WI38 (cell line): ENCODE data around the gene CCL26.
A peak's percentile ranks its signal among the peaks of the same experiment; 100 is the strongest.
"Not testable (repeated sequence)": the region's sequence is repeated elsewhere in the genome, so short reads cannot be mapped to it uniquely, and the experiment has no call there.

Experiments used
- H3K4me3 ChIP-seq: 2 replicates; pipeline ENCODE4 v1.5.1; 2011; ENCODE audit warnings: low read depth, mild to moderate bottlenecking, control low read depth, low read length
- TF ChIP-seq, protein P1 (sequence below): IDR thresholded peaks from 2 replicates; pipeline ENCODE4 v1.5.1; 2012; ENCODE audit warnings: low read depth, mild to moderate bottlenecking, control low read depth, low read length

Gene CCL26

DNA sequence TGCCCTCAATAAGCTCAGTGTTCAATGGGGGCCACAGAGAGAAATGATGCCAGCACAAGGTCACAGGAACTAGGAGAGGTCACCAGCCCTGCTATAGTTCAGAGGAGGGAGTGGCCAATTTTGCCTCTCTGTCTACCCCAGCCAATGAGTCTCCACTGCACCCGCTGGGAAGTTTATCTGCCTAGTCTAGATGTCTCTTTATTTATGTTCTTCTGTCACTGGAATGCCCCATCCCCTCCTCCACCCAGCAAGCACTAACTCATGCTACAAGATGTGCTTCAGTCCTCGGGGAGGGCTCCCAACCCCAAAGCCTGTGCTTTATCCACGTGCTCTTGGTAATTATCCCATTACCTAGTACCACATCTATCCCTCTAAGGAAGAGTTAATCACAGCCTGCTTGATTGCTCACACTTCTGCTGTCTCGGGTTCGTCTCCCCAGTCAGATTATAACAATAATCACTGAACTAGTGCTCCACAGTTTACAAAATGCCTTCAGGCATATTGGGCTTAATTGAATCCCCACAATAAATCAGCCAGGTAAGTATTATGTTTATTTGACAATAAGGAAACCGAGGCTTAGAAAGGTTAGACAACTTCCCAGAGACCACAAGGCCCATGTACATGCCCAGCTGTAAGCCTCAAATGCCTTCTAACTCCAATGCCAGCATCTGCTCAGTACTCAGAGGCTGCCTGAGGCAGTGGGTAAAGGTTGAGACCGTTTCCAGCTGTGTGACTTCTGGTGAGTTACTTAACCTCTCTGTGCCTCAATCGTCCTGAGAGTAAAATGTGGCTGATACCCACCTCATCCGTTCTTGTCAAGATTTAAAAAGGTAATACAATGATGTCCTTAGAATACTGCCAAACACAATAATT is 37.2 kb downstream of the CCL26 start:
- TF ChIP-seq, protein P1, sequence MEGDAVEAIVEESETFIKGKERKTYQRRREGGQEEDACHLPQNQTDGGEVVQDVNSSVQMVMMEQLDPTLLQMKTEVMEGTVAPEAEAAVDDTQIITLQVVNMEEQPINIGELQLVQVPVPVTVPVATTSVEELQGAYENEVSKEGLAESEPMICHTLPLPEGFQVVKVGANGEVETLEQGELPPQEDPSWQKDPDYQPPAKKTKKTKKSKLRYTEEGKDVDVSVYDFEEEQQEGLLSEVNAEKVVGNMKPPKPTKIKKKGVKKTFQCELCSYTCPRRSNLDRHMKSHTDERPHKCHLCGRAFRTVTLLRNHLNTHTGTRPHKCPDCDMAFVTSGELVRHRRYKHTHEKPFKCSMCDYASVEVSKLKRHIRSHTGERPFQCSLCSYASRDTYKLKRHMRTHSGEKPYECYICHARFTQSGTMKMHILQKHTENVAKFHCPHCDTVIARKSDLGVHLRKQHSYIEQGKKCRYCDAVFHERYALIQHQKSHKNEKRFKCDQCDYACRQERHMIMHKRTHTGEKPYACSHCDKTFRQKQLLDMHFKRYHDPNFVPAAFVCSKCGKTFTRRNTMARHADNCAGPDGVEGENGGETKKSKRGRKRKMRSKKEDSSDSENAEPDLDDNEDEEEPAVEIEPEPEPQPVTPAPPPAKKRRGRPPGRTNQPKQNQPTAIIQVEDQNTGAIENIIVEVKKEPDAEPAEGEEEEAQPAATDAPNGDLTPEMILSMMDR: no peak
- no peak overlapping the region for H3K4me3 ChIP-seq

DNA sequence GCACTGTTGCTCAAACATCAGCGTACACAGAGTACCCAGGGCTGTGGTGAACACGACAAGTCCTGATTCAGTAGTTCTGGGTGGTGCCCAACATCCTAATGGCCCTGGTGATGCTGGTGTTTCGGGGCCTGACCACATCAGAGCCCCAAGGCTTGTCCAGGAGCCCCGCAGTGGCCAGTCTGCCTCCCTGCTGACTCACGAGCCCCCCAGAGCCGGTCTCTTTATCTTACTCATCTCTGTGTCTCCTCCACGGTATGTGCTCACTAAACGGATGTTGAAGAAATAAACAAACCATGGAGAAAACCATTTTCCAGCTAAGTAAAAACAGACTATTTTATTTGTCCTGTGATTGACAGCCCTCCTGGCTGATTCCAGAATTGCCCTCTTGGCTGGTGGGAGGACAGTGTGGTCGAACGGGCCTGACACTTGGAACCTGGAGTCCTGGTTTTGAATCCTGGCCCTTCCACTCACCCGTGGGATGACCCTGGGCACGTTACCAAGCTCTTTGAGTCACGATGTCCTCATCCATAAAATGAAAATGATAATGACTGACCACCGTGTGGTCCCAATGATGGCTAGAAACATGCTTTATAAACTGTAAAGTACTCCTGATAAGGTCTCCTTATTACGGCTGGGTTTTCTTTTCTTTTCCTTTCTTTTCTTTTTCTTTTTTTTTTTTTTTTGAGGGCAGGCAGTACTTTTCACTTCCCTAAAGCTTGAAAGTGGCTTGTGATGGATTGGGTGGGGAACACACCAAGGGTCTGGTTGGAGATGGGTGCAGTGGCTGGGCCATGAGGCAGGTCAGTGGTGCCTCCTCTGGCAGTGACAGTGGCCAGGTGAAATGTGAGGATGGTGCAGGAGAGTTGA is 39.0 kb downstream of the CCL26 start:
- TF ChIP-seq, protein P1: no peak
- H3K4me3 ChIP-seq: peak overlapping the region; percentile 34

DNA sequence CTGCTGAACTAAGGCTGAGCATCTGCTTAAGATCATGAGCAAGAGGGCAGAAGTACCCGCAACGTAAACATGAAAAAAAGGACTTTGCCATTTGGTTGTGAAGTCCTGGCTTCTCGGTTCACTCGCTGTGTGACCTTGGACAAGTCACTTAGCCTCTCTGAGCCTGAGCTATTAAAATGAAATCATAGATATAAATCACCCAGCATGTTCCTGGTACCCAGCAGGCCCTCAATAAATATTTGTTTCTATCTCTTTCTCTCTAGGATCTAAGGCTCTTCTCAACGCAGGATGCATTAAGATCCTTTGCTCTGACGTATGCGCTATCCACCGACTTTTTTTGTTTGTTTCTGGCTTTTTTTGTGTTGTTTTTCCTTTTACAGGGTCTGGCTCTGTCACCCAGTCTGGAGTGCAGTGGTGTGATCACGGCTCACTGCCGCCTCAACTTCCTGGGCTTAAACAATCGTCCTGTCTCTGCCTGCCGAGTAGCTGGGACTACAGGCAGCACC is 39.9 kb downstream of the CCL26 start:
- TF ChIP-seq, protein P1: no peak
- H3K4me3 ChIP-seq: no peak overlapping the region

DNA sequence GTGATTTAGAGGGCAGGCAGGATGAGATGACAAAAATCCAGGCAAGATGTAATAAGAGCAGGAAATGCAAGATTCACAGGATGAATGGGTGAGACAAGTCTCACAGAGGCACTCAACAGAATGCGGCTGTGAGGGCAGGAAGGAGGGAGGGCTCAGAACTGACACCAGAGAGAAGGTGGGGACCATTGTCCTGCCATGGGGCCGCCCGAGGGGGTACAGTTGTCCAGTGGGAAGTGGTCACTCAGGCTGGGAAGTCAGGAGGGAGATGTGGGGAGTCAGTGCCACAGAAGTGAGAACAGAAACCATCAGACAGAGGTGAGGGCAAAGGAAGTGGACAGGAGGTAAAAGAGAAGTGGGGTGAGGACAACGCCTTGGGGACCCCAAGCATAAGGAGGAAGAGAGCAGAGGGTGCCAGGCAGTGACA is 42.1 kb downstream of the CCL26 start:
- TF ChIP-seq, protein P1: no peak
- no peak overlapping the region for H3K4me3 ChIP-seq

DNA sequence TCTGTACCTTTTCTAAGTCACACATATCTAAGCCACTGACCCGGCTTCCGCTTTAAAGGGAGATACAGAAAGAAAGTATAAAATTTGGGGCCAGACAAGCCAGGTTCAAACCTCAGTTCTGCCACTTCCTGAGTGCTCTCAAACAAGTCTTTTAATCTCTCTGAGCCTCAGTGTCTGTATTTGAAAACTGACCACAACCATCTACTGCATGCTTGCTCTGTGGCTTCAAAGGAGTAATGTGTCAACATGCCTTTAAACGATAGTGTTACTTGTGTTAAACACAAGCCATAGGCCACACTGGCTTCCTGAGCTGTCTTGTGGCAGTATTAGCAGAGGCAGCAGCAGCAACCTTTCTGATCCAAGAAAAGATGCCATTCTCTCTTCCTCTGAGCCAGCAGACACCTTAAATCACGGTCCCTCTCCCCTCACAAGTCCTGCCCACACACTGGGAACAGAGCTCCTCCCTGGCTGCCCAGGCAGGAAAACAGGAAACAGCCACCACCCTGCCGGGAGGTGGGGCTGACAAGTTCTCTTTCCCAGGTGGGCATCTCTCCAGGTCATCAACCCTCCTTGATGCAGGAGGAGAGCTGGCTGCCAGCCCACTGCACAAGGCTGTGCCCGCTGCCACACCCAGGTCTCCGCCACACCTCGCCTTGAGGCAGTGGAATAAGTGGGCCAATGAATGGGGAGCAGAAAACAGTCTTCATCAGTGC is 44.0 kb downstream of the CCL26 start:
- TF ChIP-seq, protein P1: no peak

DNA sequence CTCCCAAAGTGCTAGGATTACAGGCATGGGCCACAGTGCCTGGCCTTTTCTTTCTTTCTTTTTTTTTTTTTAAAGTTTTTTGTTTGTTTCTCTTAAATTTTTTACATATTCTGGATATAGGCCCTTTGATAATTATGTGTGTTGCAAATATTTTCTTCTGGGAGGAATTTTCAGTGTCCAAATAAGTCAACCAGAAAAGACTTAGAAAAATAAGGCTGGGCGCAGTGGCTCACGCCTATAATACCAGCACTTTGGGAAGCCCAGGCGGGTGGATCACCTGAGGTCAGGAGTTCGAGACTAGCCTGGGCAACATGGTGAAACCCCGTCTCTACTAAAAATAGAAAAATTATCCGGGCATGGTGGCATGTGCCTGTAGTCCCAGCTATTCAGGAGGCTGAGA is 44.7 kb downstream of the CCL26 start:
- H3K4me3 ChIP-seq: not testable (repeated sequence)

More for the DNA sequence above, 44.0 kb downstream of the CCL26 start:
- no peak overlapping the region for H3K4me3 ChIP-seq

DNA sequence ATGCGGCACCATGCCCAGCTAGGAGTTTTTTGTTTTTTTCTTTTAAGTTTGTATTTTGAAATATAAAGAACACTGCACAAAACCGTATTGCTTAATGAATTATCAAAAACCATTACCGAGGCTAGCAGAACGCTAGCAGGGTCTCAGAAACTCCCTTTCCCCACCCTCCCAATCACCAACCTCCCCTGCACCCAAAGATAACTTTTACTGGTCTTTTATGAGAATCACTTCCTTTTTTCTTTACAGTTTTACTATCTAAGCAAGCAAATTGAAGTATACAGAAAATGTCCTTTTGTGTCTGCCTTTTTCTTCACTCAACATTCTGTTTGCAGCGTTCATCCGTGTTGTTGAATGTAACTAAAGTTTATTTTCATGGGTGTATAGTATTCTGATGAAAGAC is 46.7 kb downstream of the CCL26 start:
- TF ChIP-seq, protein P1: no peak
- H3K4me3 ChIP-seq: no peak overlapping the region
